ENCODE data around the gene FAM3A. TPM values are rescaled to one million over a fixed set of nuclear protein-coding genes. Genes with fewer than 3 reads are reported as not detected.

FAM3A gene
- total and polyA plus RNA-seq, 2 donors from 2014 or later: 39.5 to 73.4 TPM

DNA sequence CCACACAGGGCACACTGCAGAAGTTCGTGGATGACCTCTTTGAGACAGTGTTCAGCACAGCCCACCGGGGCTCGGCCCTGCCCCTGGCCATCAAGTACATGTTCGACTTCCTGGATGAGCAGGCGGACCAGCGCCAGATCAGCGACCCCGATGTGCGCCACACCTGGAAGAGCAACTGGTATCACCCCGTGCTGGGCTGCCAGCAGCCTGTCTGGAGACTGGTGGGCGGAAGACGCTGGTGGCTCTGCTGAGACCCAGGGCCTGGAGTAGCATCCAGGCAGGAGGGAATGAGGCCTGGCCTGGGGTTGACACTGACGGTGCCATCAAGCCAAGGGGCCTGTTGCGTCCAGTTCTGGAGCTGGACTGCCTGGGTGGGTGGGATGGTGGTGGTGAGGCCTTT is 45.6 kb downstream of the FAM3A start:
- H3K4me1 ChIP-seq (ENCODE audit: control insufficient read depth in 2 of 3, insufficient read depth in 2 of 3, low read depth in 1 of 3, low read length in 3 of 3): no peaks in the 10 kb centered on the region
- no peak for FAIRE-seq
- DNase-seq: no peak
- no peaks in the 10 kb centered on the region for H3K36me3 ChIP-seq (ENCODE audit: control insufficient read depth in 2 of 3, insufficient read depth in 3 of 3, low read length in 3 of 3)
- H3K9ac ChIP-seq (ENCODE audit: low read length in 3 of 3): no peak overlapping the region
- H3K4me3 ChIP-seq (ENCODE audit: low read length in 3 of 3): no peak overlapping the region
- TF ChIP-seq, protein P1, sequence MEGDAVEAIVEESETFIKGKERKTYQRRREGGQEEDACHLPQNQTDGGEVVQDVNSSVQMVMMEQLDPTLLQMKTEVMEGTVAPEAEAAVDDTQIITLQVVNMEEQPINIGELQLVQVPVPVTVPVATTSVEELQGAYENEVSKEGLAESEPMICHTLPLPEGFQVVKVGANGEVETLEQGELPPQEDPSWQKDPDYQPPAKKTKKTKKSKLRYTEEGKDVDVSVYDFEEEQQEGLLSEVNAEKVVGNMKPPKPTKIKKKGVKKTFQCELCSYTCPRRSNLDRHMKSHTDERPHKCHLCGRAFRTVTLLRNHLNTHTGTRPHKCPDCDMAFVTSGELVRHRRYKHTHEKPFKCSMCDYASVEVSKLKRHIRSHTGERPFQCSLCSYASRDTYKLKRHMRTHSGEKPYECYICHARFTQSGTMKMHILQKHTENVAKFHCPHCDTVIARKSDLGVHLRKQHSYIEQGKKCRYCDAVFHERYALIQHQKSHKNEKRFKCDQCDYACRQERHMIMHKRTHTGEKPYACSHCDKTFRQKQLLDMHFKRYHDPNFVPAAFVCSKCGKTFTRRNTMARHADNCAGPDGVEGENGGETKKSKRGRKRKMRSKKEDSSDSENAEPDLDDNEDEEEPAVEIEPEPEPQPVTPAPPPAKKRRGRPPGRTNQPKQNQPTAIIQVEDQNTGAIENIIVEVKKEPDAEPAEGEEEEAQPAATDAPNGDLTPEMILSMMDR (IDR thresholded peaks at IDR 0.05; ENCODE audit: borderline replicate concordance, extremely low read depth, insufficient read depth): no peak
- no peaks in the 10 kb centered on the region for H3K9me3 ChIP-seq (ENCODE audit: control insufficient read depth in 2 of 3, insufficient read depth in 1 of 3, low read length in 3 of 3)
- intact Hi-C loops (cut with DNase I): no loop called here
- H3K27me3 ChIP-seq (ENCODE audit: control insufficient read depth, insufficient read depth, low read length): no peaks in the 10 kb centered on the region
- H3K27ac ChIP-seq (ENCODE audit: low read depth in 2 of 2, low read length in 2 of 2): no peak overlapping the region

DNA sequence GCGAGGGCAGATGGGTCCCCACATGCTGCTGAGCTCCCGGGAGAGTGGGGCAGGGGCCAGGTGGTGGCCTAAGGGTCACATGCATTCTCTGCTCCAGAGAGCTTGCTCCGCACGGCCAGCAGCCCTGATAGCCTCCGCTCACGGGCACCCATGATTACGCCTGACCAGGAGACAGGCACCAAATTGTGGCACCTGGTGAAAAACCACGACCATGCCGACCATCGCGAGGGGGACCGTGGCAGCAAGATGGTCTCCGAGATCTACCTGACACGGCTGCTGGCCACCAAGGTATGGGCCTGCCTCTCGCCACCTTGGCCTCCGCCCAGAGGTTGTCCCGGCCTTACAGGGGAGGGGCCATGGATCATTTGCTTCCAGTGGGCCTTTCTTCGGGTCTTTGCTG is 46.2 kb downstream of the FAM3A start:
- DNase-seq: no peak
- no peaks in the 10 kb centered on the region for H3K4me1 ChIP-seq (ENCODE audit: control insufficient read depth in 2 of 3, insufficient read depth in 2 of 3, low read depth in 1 of 3, low read length in 3 of 3)
- H3K27ac ChIP-seq (ENCODE audit: low read depth in 2 of 2, low read length in 2 of 2): no peak overlapping the region
- H3K4me3 ChIP-seq (ENCODE audit: low read length in 3 of 3): no peak overlapping the region
- H3K9me3 ChIP-seq (ENCODE audit: control insufficient read depth in 2 of 3, insufficient read depth in 1 of 3, low read length in 3 of 3): no peaks in the 10 kb centered on the region
- no peaks in the 10 kb centered on the region for H3K27me3 ChIP-seq (ENCODE audit: control insufficient read depth, insufficient read depth, low read length)
- H3K36me3 ChIP-seq (ENCODE audit: control insufficient read depth in 2 of 3, insufficient read depth in 3 of 3, low read length in 3 of 3): no peaks in the 10 kb centered on the region
- no peak overlapping the region for H3K9ac ChIP-seq (ENCODE audit: low read length in 3 of 3)
- no peak for FAIRE-seq
- intact Hi-C loops (cut with DNase I): no loop called here
- TF ChIP-seq, protein P1 (IDR thresholded peaks at IDR 0.05; ENCODE audit: borderline replicate concordance, extremely low read depth, insufficient read depth): no peak

DNA sequence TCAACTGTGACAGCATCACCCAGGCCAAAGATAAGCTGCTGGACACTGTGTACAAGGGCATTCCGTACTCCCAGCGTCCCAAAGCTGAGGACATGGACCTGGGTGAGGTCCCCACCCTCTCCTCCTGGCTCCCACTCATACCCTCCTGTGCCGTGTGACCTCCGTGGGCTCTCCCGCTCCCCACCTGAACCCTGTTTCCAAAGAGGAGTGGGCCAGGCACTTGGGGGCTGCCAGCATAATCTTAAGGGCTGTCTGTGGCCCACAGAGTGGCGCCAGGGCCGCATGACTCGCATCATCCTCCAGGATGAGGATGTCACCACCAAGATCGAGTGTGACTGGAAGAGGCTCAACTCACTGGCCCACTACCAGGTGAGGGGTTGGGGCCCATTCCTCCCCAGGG is 46.9 kb downstream of the FAM3A start:
- TF ChIP-seq, protein P1 (IDR thresholded peaks at IDR 0.05; ENCODE audit: borderline replicate concordance, extremely low read depth, insufficient read depth): no peak
- FAIRE-seq (no peak), DNase-seq (no peak)
- no peaks in the 10 kb centered on the region for H3K36me3 ChIP-seq (ENCODE audit: control insufficient read depth in 2 of 3, insufficient read depth in 3 of 3, low read length in 3 of 3)
- no peak overlapping the region for H3K27ac ChIP-seq (ENCODE audit: low read depth in 2 of 2, low read length in 2 of 2)
- no peaks in the 10 kb centered on the region for H3K9me3 ChIP-seq (ENCODE audit: control insufficient read depth in 2 of 3, insufficient read depth in 1 of 3, low read length in 3 of 3)
- H3K4me1 ChIP-seq (ENCODE audit: control insufficient read depth in 2 of 3, insufficient read depth in 2 of 3, low read depth in 1 of 3, low read length in 3 of 3): no peaks in the 10 kb centered on the region
- intact Hi-C loops (cut with DNase I): no loop called here
- H3K9ac ChIP-seq (ENCODE audit: low read length in 3 of 3): no peak overlapping the region
- H3K4me3 ChIP-seq (ENCODE audit: low read length in 3 of 3): no peak overlapping the region
- no peaks in the 10 kb centered on the region for H3K27me3 ChIP-seq (ENCODE audit: control insufficient read depth, insufficient read depth, low read length)

DNA sequence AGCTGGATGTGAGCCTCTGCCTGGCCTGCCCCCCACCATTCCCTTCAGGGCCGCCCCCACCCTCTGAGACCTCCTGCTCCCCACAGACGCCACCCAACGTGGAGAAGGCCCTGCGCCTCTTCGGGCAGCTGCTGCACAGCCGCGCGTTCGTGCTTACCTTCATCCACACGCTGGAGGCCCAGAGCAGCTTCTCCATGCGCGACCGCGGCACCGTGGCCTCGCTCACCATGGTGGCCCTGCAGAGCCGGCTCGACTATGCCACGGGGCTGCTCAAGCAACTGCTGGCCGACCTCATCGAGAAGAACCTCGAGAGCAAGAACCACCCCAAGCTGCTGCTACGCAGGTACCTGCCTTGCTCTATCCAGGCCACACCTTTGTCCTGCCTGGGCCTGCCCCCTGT is 47.8 kb downstream of the FAM3A start:
- no peaks in the 10 kb centered on the region for H3K4me1 ChIP-seq (ENCODE audit: control insufficient read depth in 2 of 3, insufficient read depth in 2 of 3, low read depth in 1 of 3, low read length in 3 of 3)
- intact Hi-C loops (cut with DNase I): no loop called here
- FAIRE-seq (no peak), DNase-seq (no peak)
- TF ChIP-seq, protein P1 (IDR thresholded peaks at IDR 0.05; ENCODE audit: borderline replicate concordance, extremely low read depth, insufficient read depth): no peak
- H3K4me3 ChIP-seq (ENCODE audit: low read length in 3 of 3): no peak overlapping the region
- no peaks in the 10 kb centered on the region for H3K27me3 ChIP-seq (ENCODE audit: control insufficient read depth, insufficient read depth, low read length)
- H3K9me3 ChIP-seq (ENCODE audit: control insufficient read depth in 2 of 3, insufficient read depth in 1 of 3, low read length in 3 of 3): no peaks in the 10 kb centered on the region
- no peak overlapping the region for H3K27ac ChIP-seq (ENCODE audit: low read depth in 2 of 2, low read length in 2 of 2)
- no peaks in the 10 kb centered on the region for H3K36me3 ChIP-seq (ENCODE audit: control insufficient read depth in 2 of 3, insufficient read depth in 3 of 3, low read length in 3 of 3)
- no peak overlapping the region for H3K9ac ChIP-seq (ENCODE audit: low read length in 3 of 3)

Data from kidney (tissue), 14 donors.